ENCODE results near the gene MYO1D.

The MYO1D gene

GRCh38 chr17:32558326-32558955 lies 318.5 kb downstream of the MYO1D start:
- Histone ChIP-seq H3K9me3 (no peaks in the 10 kb centered on the region), H3K4me1 (no peaks in the 10 kb centered on the region), H3K27me3 (no peaks in the 10 kb centered on the region), H3K27ac (no peak overlapping the region), H3K4me3 (no peak overlapping the region), H3K36me3 (peaks cover 0 to 8% (median 0%) of the 10 kb centered on the region in 3 donors)
- no peak for TF ChIP-seq CTCF (IDR thresholded peaks at IDR 0.05)
- DNase-seq, result no peak
- intact Hi-C loops (cut with DNase I; ENCODE audit: low total_unique reads), result no loop called here

GRCh38 chr17:32555611-32556310 lies 321.2 kb downstream of the MYO1D start:
- no peak for TF ChIP-seq CTCF (IDR thresholded peaks at IDR 0.05)
- no peak overlapping the region for H3K4me3 ChIP-seq
- no peaks in the 10 kb centered on the region for H3K4me1 ChIP-seq
- H3K9me3 ChIP-seq, result no peaks in the 10 kb centered on the region
- no peak overlapping the region for H3K27ac ChIP-seq
- intact Hi-C loops (cut with DNase I; ENCODE audit: low total_unique reads), result no loop called here
- H3K36me3 ChIP-seq, result no peaks in the 10 kb centered on the region
- no peaks in the 10 kb centered on the region for H3K27me3 ChIP-seq
- DNase-seq, result no peak

- Histone ChIP-seq H3K4me3 (no peak overlapping the region), H3K9me3 (no peaks in the 10 kb centered on the region), H3K4me1 (no peaks in the 10 kb centered on the region), H3K27me3 (no peaks in the 10 kb centered on the region), H3K36me3 (no peaks in the 10 kb centered on the region), H3K27ac (no peak overlapping the region)
- no peak for DNase-seq
- no peak for TF ChIP-seq CTCF (IDR thresholded peaks at IDR 0.05)
- intact Hi-C loops (cut with DNase I; ENCODE audit: low total_unique reads), result no loop called here
These were observed 323.8 kb downstream of the MYO1D start for GRCh38 chr17:32553168-32553567.

- TF ChIP-seq CTCF (IDR thresholded peaks at IDR 0.05), result no peak
- intact Hi-C loops (cut with DNase I; ENCODE audit: low total_unique reads), result no loop called here
- H3K36me3 ChIP-seq, result peaks cover 0 to 5% (median 0%) of the 10 kb centered on the region in 3 donors
- DNase-seq, result no peak
- no peak overlapping the region for H3K4me3 ChIP-seq
- H3K27me3 ChIP-seq, result no peaks in the 10 kb centered on the region
- H3K9me3 ChIP-seq, result no peaks in the 10 kb centered on the region
- no peak overlapping the region for H3K27ac ChIP-seq
- no peaks in the 10 kb centered on the region for H3K4me1 ChIP-seq
These were observed 324.6 kb downstream of the MYO1D start for GRCh38 chr17:32552280-32552679.

- Histone ChIP-seq H3K27ac (no peak overlapping the region), H3K27me3 (no peaks in the 10 kb centered on the region), H3K4me3 (no peak overlapping the region), H3K9me3 (no peaks in the 10 kb centered on the region), H3K4me1 (peaks cover 0 to 5% (median 0%) of the 10 kb centered on the region in 4 donors), H3K36me3 (peaks cover 0 to 5% (median 0%) of the 10 kb centered on the region in 3 donors)
- intact Hi-C loops (cut with DNase I; ENCODE audit: low total_unique reads), result no loop called here
- DNase-seq, result no peak
- TF ChIP-seq CTCF (IDR thresholded peaks at IDR 0.05), result no peak
These were observed 325.6 kb downstream of the MYO1D start for GRCh38 chr17:32551186-32551955.

All from tibial artery (tissue), 4 donors.